WI38 (cell line): ENCODE measurements around the gene MEPE.

ENCODE experiments used
- H3K4me3 ChIP-seq: 2 replicates; pipeline ENCODE4 v1.5.1; 2011; ENCODE audit warnings: low read depth, mild to moderate bottlenecking, control low read depth, low read length
- CTCF ChIP-seq: IDR thresholded peaks from 2 replicates; pipeline ENCODE4 v1.5.1; 2012; ENCODE audit warnings: low read depth, mild to moderate bottlenecking, control low read depth, low read length

Gene MEPE

GRCh38 chr4:87851953-87852352, 19.2 kb downstream of the MEPE start:
- no peak for TF ChIP-seq CTCF
- no peak overlapping the region for H3K4me3 ChIP-seq

GRCh38 chr4:87853108-87853507, 20.3 kb downstream of the MEPE start:
- no peak overlapping the region for H3K4me3 ChIP-seq
- TF ChIP-seq CTCF: no peak

- TF ChIP-seq CTCF: no peak
- H3K4me3 ChIP-seq: no peak overlapping the region
Measured at GRCh38 chr4:87853891-87854290, 21.1 kb downstream of the MEPE start.

GRCh38 chr4:87855559-87855958, 22.8 kb downstream of the MEPE start:
- no peak overlapping the region for H3K4me3 ChIP-seq
- no peak for TF ChIP-seq CTCF

GRCh38 chr4:87856816-87857215, 24.0 kb downstream of the MEPE start:
- TF ChIP-seq CTCF: no peak

GRCh38 chr4:87857789-87858188, 25.0 kb downstream of the MEPE start:
- TF ChIP-seq CTCF: no peak

More at GRCh38 chr4:87856816-87857215, 24.0 kb downstream of the MEPE start:
- H3K4me3 ChIP-seq: no peak overlapping the region

GRCh38 chr4:87862236-87862635, 29.5 kb downstream of the MEPE start:
- H3K4me3 ChIP-seq: no peak overlapping the region
- no peak for TF ChIP-seq CTCF

More at GRCh38 chr4:87857789-87858188, 25.0 kb downstream of the MEPE start:
- H3K4me3 ChIP-seq: no peak overlapping the region
